ENCODE measurements around the gene NAIP.
"Not testable (repeated sequence)": the region's sequence is repeated elsewhere in the genome, so short reads cannot be mapped to it uniquely, and the experiment has no call there.

NAIP gene

GRCh38 chr5:71025289-71025953, at the start of gene NAIP:
NAIP (minus strand) TSS chr5:71025339; CDS start chr5:71012915, 12,424 bp downstream.
- not testable (repeated sequence) for DNase-seq (ENCODE audit: low read depth)

GRCh38 chr5:71067262-71067928, 42.3 kb upstream of the NAIP start, which contains the start of gene GTF2H2:
GTF2H2 (minus strand) TSS chr5:71067676; CDS start chr5:71062763, 4,913 bp downstream.
- not testable (repeated sequence) for DNase-seq (ENCODE audit: low read depth)

GRCh38 chr5:71061322-71061721, 36.2 kb upstream of the NAIP start:
- DNase-seq (ENCODE audit: low read depth): not testable (repeated sequence)

GRCh38 chr5:71059426-71059825, 34.3 kb upstream of the NAIP start:
- DNase-seq (ENCODE audit: low read depth): not testable (repeated sequence)

- not testable (repeated sequence) for DNase-seq (ENCODE audit: low read depth)
These were observed 19.7 kb upstream of the NAIP start for GRCh38 chr5:71044808-71045207.

GRCh38 chr5:71044128-71044527, 19.0 kb upstream of the NAIP start:
- not testable (repeated sequence) for DNase-seq (ENCODE audit: low read depth)

GRCh38 chr5:71031046-71031776, 6.1 kb upstream of the NAIP start:
- DNase-seq (ENCODE audit: low read depth): not testable (repeated sequence)

- not testable (repeated sequence) for DNase-seq (ENCODE audit: low read depth)
These were observed 4.5 kb downstream of the NAIP start for GRCh38 chr5:71020643-71021042.

- not testable (repeated sequence) for DNase-seq (ENCODE audit: low read depth)
These were observed 6.6 kb downstream of the NAIP start for GRCh38 chr5:71018376-71019005.

- no peak for DNase-seq (ENCODE audit: low read depth)
These were observed 11.0 kb downstream of the NAIP start for GRCh38 chr5:71014176-71014575.

- DNase-seq (ENCODE audit: low read depth): no peak
These were observed 11.6 kb downstream of the NAIP start for GRCh38 chr5:71013575-71013974.

- no peak for DNase-seq (ENCODE audit: low read depth)
These were observed 13.8 kb downstream of the NAIP start for GRCh38 chr5:71011194-71011792.

- DNase-seq (ENCODE audit: low read depth): not testable (repeated sequence)
These were observed 18.2 kb downstream of the NAIP start for GRCh38 chr5:71006983-71007382.

GRCh38 chr5:70984882-70985281, 40.3 kb downstream of the NAIP start:
- not testable (repeated sequence) for DNase-seq (ENCODE audit: low read depth)

- not testable (repeated sequence) for DNase-seq (ENCODE audit: low read depth)
These were observed 57.9 kb downstream of the NAIP start for GRCh38 chr5:70967220-70967619.

- not testable (repeated sequence) for DNase-seq (ENCODE audit: low read depth)
These were observed 60.6 kb downstream of the NAIP start for GRCh38 chr5:70964531-70964930.

- not testable (repeated sequence) for DNase-seq (ENCODE audit: low read depth)
These were observed 72.1 kb downstream of the NAIP start for GRCh38 chr5:70953068-70953467.

GRCh38 chr5:70932560-70932959, 92.6 kb downstream of the NAIP start:
- DNase-seq (ENCODE audit: low read depth): not testable (repeated sequence)

GRCh38 chr5:70931709-70932368, 93.3 kb downstream of the NAIP start:
- DNase-seq (ENCODE audit: low read depth): not testable (repeated sequence)

- DNase-seq (ENCODE audit: low read depth): not testable (repeated sequence)
These were observed 100.0 kb downstream of the NAIP start for GRCh38 chr5:70925211-70925562.

Measured in stimulated activated CD8-positive, alpha-beta memory T cell treated with anti-CD3 and anti-CD28 coated beads, Interleukin-15, amount 100 ng/mL, for 24 hours (primary cell).